ENCODE data around the gene RNASEH2A. TPM values are rescaled to one million over a fixed set of nuclear protein-coding genes. Genes with fewer than 3 reads are reported as not detected.
A peak's percentile ranks its signal among the peaks of the same experiment; 100 is the strongest.

The RNASEH2A gene
- total RNA-seq, 1 experiment from 2014 or later: 72.9 TPM

DNA sequence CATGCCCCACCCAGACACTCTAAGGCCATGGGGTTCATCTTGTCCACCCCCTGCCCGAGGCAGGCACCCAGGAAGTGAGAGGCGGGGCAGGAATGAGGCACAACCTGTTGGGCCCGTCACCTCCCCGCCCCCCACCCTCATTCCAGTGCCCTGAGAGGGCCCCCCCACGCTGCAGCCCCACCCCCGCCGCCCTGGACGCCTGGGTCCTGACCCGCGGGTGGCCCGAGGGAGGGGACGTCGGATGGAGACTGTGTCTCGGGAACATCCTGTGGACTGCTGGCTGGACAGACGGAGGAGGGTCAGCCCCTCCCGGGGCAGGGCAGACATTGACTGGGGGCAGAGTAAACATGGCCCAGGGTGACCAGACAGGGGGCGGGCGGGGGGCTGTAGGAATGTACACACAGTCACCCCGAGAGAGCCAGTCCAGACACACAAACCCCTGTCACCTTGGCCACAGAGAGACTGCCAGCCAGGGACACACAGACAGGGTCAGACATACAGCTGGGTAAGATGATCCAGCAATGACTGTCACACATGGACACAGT lies 22.5 kb upstream of the RNASEH2A start:
- Mint-ChIP-seq H3K27ac (no peak overlapping the region), H3K27me3 (ENCODE audit: low read depth) (no peaks in the 10 kb centered on the region; the same call in 1 of the 2 replicates), H3K4me3 (peak overlapping the region; percentile 59), H3K4me1 (peaks cover 21% of the 10 kb centered on the region), H3K9me3 (no peaks in the 10 kb centered on the region), H3K36me3 (no peaks in the 10 kb centered on the region)
- DNase-seq (ENCODE audit: low spot score) (no peak), ATAC-seq (no peak)
- TF ChIP-seq CTCF (IDR thresholded peaks at IDR 0.05) (no peak), MAX (CRISPR knock-in tag; IDR thresholded peaks at IDR 0.05) (no peak), ETV6 (CRISPR knock-in tag; IDR thresholded peaks at IDR 0.05) (no peak), JUN (CRISPR knock-in tag; IDR thresholded peaks at IDR 0.05) (no peak)
- TF ChIP-seq, protein P1, sequence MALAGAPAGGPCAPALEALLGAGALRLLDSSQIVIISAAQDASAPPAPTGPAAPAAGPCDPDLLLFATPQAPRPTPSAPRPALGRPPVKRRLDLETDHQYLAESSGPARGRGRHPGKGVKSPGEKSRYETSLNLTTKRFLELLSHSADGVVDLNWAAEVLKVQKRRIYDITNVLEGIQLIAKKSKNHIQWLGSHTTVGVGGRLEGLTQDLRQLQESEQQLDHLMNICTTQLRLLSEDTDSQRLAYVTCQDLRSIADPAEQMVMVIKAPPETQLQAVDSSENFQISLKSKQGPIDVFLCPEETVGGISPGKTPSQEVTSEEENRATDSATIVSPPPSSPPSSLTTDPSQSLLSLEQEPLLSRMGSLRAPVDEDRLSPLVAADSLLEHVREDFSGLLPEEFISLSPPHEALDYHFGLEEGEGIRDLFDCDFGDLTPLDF (CRISPR knock-in tag; IDR thresholded peaks at IDR 0.05): no peak
- TF ChIP-seq, protein P2, sequence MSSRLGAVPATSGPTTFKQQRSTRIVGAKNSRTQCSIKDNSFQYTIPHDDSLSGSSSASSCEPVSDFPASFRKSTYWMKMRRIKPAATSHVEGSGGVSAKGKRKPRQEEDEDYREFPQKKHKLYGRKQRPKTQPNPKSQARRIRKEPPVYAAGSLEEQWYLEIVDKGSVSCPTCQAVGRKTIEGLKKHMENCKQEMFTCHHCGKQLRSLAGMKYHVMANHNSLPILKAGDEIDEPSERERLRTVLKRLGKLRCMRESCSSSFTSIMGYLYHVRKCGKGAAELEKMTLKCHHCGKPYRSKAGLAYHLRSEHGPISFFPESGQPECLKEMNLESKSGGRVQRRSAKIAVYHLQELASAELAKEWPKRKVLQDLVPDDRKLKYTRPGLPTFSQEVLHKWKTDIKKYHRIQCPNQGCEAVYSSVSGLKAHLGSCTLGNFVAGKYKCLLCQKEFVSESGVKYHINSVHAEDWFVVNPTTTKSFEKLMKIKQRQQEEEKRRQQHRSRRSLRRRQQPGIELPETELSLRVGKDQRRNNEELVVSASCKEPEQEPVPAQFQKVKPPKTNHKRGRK (CRISPR knock-in tag; IDR thresholded peaks at IDR 0.05; ENCODE audit: borderline replicate concordance): no peak
- POLR2A ChIA-PET: interaction anchor here (1.7 kb wide), 1 partner anchor 8 kb away, joined by 6 read pairs; the partner anchor contains the start of gene JUNB
- CTCF ChIA-PET: interaction anchor here (1.8 kb wide), 1 partner anchor 9 kb away, joined by 10 read pairs; no protein-coding TSS in a partner anchor

- Mint-ChIP-seq H3K27me3 (ENCODE audit: low read depth) (no peaks in the 10 kb centered on the region; the same call in 1 of the 2 replicates), H3K4me3 (no peak overlapping the region), H3K9me3 (no peaks in the 10 kb centered on the region), H3K27ac (no peak overlapping the region), H3K4me1 (peaks cover 21% of the 10 kb centered on the region), H3K36me3 (no peaks in the 10 kb centered on the region)
- no peak for DNase-seq (ENCODE audit: low spot score)
- no peak for ATAC-seq
- TF ChIP-seq NFATC4 (CRISPR knock-in tag; IDR thresholded peaks at IDR 0.05) (no peak), PREB (CRISPR knock-in tag; IDR thresholded peaks at IDR 0.05; ENCODE audit: borderline replicate concordance) (no peak), CREM (CRISPR knock-in tag; IDR thresholded peaks at IDR 0.05) (no peak)
- ChIA-PET CTCF (no interaction called here), POLR2A (no interaction called here)
Measured at GRCh38 chr19:12784394-12784870, 22.0 kb upstream of the RNASEH2A start.

GRCh38 chr19:12784871-12785430 lies 21.4 kb upstream of the RNASEH2A start:
- POLR2A ChIA-PET: no interaction called here
- Mint-ChIP-seq H3K27me3 (ENCODE audit: low read depth) (no peaks in the 10 kb centered on the region; the same call in 1 of the 2 replicates), H3K4me3 (no peak overlapping the region), H3K9me3 (no peaks in the 10 kb centered on the region), H3K27ac (no peak overlapping the region), H3K36me3 (no peaks in the 10 kb centered on the region), H3K4me1 (peaks cover 18% of the 10 kb centered on the region)
- CTCF ChIA-PET: interaction anchor here (1.2 kb wide), 1 partner anchor 7 kb away, joined by 4 read pairs; no protein-coding TSS in a partner anchor
- DNase-seq (ENCODE audit: low spot score) (no peak), ATAC-seq (no peak)
- TF ChIP-seq, protein P3, sequence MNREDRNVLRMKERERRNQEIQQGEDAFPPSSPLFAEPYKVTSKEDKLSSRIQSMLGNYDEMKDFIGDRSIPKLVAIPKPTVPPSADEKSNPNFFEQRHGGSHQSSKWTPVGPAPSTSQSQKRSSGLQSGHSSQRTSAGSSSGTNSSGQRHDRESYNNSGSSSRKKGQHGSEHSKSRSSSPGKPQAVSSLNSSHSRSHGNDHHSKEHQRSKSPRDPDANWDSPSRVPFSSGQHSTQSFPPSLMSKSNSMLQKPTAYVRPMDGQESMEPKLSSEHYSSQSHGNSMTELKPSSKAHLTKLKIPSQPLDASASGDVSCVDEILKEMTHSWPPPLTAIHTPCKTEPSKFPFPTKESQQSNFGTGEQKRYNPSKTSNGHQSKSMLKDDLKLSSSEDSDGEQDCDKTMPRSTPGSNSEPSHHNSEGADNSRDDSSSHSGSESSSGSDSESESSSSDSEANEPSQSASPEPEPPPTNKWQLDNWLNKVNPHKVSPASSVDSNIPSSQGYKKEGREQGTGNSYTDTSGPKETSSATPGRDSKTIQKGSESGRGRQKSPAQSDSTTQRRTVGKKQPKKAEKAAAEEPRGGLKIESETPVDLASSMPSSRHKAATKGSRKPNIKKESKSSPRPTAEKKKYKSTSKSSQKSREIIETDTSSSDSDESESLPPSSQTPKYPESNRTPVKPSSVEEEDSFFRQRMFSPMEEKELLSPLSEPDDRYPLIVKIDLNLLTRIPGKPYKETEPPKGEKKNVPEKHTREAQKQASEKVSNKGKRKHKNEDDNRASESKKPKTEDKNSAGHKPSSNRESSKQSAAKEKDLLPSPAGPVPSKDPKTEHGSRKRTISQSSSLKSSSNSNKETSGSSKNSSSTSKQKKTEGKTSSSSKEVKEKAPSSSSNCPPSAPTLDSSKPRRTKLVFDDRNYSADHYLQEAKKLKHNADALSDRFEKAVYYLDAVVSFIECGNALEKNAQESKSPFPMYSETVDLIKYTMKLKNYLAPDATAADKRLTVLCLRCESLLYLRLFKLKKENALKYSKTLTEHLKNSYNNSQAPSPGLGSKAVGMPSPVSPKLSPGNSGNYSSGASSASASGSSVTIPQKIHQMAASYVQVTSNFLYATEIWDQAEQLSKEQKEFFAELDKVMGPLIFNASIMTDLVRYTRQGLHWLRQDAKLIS (CRISPR knock-in tag; IDR thresholded peaks at IDR 0.05; ENCODE audit: borderline replicate concordance): no peak
- TF ChIP-seq SMAD4 (CRISPR knock-in tag; IDR thresholded peaks at IDR 0.05) (no peak), NR1H2 (CRISPR knock-in tag; IDR thresholded peaks at IDR 0.05) (no peak), JUN (CRISPR knock-in tag; IDR thresholded peaks at IDR 0.05) (no peak), ATF1 (CRISPR knock-in tag; IDR thresholded peaks at IDR 0.05) (no peak), GTF2I (CRISPR knock-in tag; conservative IDR thresholded peaks at IDR 0.05) (no peak), ZNF121 (CRISPR knock-in tag; IDR thresholded peaks at IDR 0.05) (no peak), CBFB (CRISPR knock-in tag; IDR thresholded peaks at IDR 0.05; ENCODE audit: low read depth) (no peak), MYBL2 (CRISPR knock-in tag; IDR thresholded peaks at IDR 0.05) (no peak), FOXK1 (CRISPR knock-in tag; IDR thresholded peaks at IDR 0.05) (no peak)
- TF ChIP-seq, protein P2 (CRISPR knock-in tag; IDR thresholded peaks at IDR 0.05; ENCODE audit: borderline replicate concordance): no peak
